Measurements from ENCODE around the gene CDON.

- TF ChIP-seq CTCF (conservative IDR thresholded peaks at IDR 0.05) (no peak), ZFX (IDR thresholded peaks at IDR 0.05) (no peak)
These were observed 136.0 kb downstream of the CDON start for GRCh38 chr11:125926682-125927081.
